T47D (cell line): ENCODE results near the gene PLXDC2.

Experiments
- DNase-seq, 2 experiments: peaks; one replicate each; pipeline versions ENCODE4 v3.0.0 to v3.0.0-alpha.2; 2011 to 2012; ENCODE audit warnings: low read depth in 1 of 2, low spot score in 1 of 2
- JUND ChIP-seq: IDR thresholded peaks from 2 replicates; pipeline ENCODE4 v1.6.1; 2012; ENCODE audit warnings: low read depth
- in situ Hi-C: cut with HindIII; loops from 2 replicates; pipeline ENCODE4 v1.10.0; 2016; ENCODE audit warnings: low sequenced_read_pairs, low pct_unique_long_range_greater_than_20kb

PLXDC2 gene

DNA sequence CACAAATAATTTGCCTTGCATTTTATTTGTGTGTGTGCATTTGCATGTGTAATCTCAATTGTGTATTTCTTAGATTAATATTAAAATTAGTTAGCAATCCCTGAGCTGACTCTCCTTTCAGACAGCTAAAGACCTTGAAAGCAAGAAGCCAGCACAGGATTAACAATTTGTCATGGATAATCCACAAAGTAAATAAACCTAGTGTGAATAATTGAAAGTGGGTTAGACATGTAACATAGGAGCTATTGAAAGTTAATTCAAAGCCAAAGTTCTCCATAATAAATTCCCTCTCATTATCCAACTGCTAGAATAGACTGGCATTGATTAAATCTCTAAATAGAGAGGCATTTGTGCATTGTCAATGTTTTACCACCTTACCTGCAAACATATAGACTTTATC lies 326.1 kb downstream of the PLXDC2 start:
- in situ Hi-C loops: no loop called here
- DNase-seq: no peak
- no peak for TF ChIP-seq JUND

DNA sequence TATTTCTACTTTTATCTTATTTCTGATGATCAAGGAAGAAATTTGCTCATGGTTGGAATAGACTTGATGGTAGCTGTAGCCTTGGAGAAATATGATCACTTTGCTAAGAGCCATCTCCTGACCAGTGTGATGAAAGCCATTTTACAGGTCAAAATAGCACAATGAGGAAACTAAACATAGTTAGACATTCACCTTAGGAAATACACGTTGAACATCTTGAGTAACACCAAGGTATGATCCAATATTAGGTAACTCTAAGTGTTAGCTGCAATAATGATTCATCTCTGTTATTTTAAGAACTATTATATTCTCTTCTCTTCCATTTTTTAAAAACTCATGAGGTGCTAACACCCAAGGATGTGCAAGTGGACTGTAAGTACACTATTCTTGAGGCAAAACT lies 328.0 kb downstream of the PLXDC2 start:
- DNase-seq: no peak
- no peak for TF ChIP-seq JUND
- in situ Hi-C loops: no loop called here

- DNase-seq: no peak
- TF ChIP-seq JUND: no peak
- in situ Hi-C loops: no loop called here
These were observed 329.8 kb downstream of the PLXDC2 start for GRCh38 chr10:20146004-20146403.

GRCh38 chr10:20147684-20148083 lies 331.5 kb downstream of the PLXDC2 start:
- in situ Hi-C loops: no loop called here

GRCh38 chr10:20156511-20156910 lies 340.3 kb downstream of the PLXDC2 start:
- in situ Hi-C loops: no loop called here
- DNase-seq: no peak
- no peak for TF ChIP-seq JUND

More at GRCh38 chr10:20147684-20148083, 331.5 kb downstream of the PLXDC2 start:
- TF ChIP-seq JUND: no peak
- DNase-seq: no peak

- TF ChIP-seq JUND: no peak
- in situ Hi-C loops: no loop called here
- no peak for DNase-seq
These were observed 341.1 kb downstream of the PLXDC2 start for GRCh38 chr10:20157314-20157713.

- DNase-seq: no peak
- in situ Hi-C loops: no loop called here
- no peak for TF ChIP-seq JUND
These were observed 341.9 kb downstream of the PLXDC2 start for GRCh38 chr10:20158086-20158485.

DNA sequence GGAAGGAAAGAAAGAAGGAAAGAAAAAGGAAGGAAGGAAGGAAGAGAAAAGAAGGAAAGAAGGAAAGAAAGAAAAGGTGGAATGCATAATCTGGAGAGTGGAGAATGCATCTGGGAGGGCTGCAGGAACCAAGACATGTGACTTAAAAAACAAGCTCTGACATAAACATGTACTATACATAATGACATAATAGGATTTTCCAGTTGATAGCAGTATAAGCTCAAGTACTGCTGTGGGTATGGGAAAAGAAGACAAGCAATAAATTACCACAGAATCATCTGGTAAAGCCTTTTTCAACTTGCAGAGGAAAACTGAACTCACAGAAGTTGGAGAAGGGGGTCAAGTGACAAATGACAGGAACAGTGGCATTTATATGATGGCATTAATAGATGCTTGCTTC lies 345.9 kb downstream of the PLXDC2 start:
- DNase-seq: no peak
- TF ChIP-seq JUND: no peak
- in situ Hi-C loops: no loop called here

DNA sequence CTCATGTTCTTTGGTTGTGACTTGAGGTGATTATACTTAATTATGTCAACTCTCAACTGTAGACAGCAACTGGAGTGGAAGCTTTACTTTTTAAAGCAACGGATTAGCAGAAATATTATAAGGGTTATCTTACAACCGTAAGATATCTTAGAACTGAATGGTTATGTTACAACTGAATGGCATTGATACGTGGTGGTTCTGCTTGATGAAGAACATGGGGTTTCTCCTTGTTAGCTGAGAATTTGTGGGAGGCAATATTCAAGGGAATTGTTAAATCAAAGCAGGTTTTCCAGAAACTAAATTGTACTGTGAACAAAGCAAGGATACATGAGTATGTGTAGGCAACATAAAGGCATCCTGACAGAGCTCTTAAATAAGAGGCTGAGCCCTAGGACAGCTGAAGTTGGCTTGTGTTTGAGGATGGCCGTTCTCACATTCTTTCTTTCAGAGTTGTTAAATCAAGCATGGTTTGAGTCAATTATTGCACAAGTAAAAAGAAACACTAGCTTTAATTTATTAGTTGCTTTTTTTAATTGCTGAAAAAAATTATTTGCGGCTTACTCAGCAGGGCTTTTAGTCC lies 350.0 kb downstream of the PLXDC2 start:
- no peak for TF ChIP-seq JUND
- no peak for DNase-seq
- in situ Hi-C loops: no loop called here

GRCh38 chr10:20170661-20171060 lies 354.4 kb downstream of the PLXDC2 start:
- in situ Hi-C loops: no loop called here
- no peak for TF ChIP-seq JUND
- no peak for DNase-seq

GRCh38 chr10:20173046-20173445 lies 356.8 kb downstream of the PLXDC2 start:
- in situ Hi-C loops: no loop called here
- TF ChIP-seq JUND: no peak

DNA sequence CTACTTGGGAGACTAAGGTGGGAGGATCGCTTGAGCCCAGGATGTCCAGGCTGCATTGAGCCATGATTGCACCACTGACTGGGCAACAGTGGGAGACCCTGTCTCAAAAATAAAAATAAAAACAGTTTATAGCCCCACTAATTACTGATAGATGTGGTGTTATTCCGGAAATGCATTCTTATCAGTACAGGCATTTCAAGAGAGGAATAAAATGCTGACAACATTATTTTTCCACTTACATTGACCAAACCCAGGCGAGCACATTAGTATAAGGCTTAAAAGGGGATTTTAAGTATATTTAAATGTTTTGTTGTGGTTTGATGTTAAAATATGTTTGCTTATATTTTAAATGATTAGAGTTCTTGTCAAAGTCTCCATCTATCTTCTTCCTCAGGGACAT lies 359.5 kb downstream of the PLXDC2 start:
- no peak for DNase-seq
- TF ChIP-seq JUND: no peak
- in situ Hi-C loops: no loop called here

More at GRCh38 chr10:20173046-20173445, 356.8 kb downstream of the PLXDC2 start:
- no peak for DNase-seq

GRCh38 chr10:20180766-20181165 lies 364.5 kb downstream of the PLXDC2 start:
- no peak for DNase-seq
- in situ Hi-C loops: no loop called here
- no peak for TF ChIP-seq JUND

- in situ Hi-C loops: no loop called here
- no peak for TF ChIP-seq JUND
- DNase-seq: no peak
These were observed 365.2 kb downstream of the PLXDC2 start for GRCh38 chr10:20181434-20181833.
